Mesothelial cell of epicardium (in vitro differentiated cells): ENCODE results near the gene GOLGA2. TPM values are rescaled to one million over a fixed set of nuclear protein-coding genes. Genes with fewer than 3 reads are reported as not detected.

ENCODE experiments used
- DNase-seq, 2 experiments: peaks; one replicate each; pipeline ENCODE4 v3.0.0; 2021; ENCODE audit warnings: low spot score in 2 of 2; ENCODE audit not compliant: unreplicated experiment in 2 of 2
- H3K27ac Mint-ChIP-seq: 2 replicates; pipeline ENCODE4 v1.8.0; 2021; ENCODE audit warnings: mixed read lengths
- H3K27me3 Mint-ChIP-seq: 2 replicates; pipeline ENCODE4 v1.8.0; 2021; ENCODE audit warnings: low read depth, mixed read lengths
- H3K36me3 Mint-ChIP-seq: 2 replicates; pipeline ENCODE4 v1.8.0; 2021; ENCODE audit warnings: mixed read lengths
- H3K4me1 Mint-ChIP-seq: 2 replicates; pipeline ENCODE4 v1.8.0; 2021; ENCODE audit warnings: mixed read lengths
- H3K4me3 Mint-ChIP-seq: 2 replicates; pipeline ENCODE4 v1.8.0; 2021; ENCODE audit warnings: mild to moderate bottlenecking, moderate library complexity, mixed read lengths
- H3K9me3 Mint-ChIP-seq: 2 replicates; pipeline ENCODE4 v1.8.0; 2021; ENCODE audit warnings: mixed read lengths
- CTCF ChIP-seq: fragments of 200-600 bp; sonication (generic); IDR thresholded peaks from one replicate; pipeline ENCODE4 v1.5.0; 2021; ENCODE audit warnings: antibody characterized with exemption; ENCODE audit not compliant: unreplicated experiment
- total RNA-seq: library from RNA; stranded (reverse); gene quantifications from 3 replicates; pipeline ENCODE4 v1.2.1, GENCODE V29; 2021

The GOLGA2 gene
- total RNA-seq, 1 donor from 2014 or later: 195 TPM

DNA sequence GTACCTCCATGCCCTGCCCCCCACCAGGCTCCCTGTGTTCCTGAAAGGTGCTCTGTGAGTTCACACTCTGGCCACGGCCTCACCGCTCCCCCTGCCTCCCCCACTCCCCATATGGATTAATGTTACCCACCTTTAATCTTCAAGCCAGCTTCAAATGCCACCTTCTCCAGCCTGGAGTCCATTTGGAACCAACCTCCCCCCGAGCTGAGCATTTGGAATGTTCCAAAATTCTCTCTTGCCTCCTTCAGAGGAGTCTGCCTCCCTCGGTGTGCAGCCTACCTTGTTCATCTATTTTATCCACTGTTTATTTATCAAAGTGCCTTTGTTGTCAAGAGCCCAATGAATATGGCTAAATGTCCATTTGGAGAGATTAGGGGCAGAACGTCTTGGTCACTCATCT, 4.3 kb downstream of the GOLGA2 start:
- no peak for DNase-seq
- Mint-ChIP-seq H3K4me1 (peaks cover 15% of the 10 kb centered on the region), H3K9me3 (no peaks in the 10 kb centered on the region), H3K4me3 (no peak overlapping the region), H3K27me3 (no peaks in the 10 kb centered on the region), H3K36me3 (peaks cover 22% of the 10 kb centered on the region), H3K27ac (no peak overlapping the region)
- TF ChIP-seq CTCF: no peak

GRCh38 chr9:128271112-128271511, 4.7 kb downstream of the GOLGA2 start:
- H3K27ac Mint-ChIP-seq: no peak overlapping the region
- H3K4me1 Mint-ChIP-seq: peaks cover 15% of the 10 kb centered on the region
- H3K27me3 Mint-ChIP-seq: no peaks in the 10 kb centered on the region
- TF ChIP-seq CTCF: no peak
- DNase-seq: no peak
- H3K36me3 Mint-ChIP-seq: peaks cover 25% of the 10 kb centered on the region
- no peak overlapping the region for H3K4me3 Mint-ChIP-seq
- H3K9me3 Mint-ChIP-seq: no peaks in the 10 kb centered on the region

DNA sequence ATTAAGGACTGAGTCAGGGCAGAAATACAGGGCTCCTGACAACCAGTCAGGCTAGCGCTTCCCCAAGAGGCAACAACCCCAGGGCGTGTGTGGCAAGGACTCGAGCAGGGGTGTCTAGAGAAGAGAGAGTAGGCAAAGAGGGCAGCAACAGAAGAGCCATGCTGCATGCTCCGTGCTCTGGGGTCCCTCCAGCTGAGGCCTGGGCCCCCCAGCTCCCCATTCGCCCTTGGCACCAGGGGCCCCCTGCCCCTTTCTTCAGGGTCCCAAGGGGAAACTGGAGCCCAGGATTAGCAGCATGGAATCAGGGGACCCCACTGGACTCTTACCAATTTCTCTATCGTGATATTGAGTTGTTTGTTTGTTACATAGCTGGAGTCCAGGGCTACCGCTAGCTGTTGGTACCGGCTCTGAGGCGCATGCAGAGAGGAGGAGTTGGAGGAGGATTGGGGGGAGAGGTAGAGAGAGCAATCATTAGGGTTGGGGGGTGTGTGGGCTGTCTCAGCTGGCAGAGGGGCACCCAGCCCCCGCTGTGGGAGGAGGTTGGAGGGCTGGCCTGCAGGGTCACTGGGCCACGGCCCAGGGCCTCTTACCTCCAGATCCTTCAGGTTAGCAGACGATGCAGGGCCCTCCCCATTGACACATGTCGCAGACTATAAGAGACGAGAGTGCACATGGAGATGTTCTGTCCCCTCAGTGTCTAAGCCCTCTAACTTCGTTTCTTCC, 8.8 kb downstream of the GOLGA2 start:
- no peak for DNase-seq

DNA sequence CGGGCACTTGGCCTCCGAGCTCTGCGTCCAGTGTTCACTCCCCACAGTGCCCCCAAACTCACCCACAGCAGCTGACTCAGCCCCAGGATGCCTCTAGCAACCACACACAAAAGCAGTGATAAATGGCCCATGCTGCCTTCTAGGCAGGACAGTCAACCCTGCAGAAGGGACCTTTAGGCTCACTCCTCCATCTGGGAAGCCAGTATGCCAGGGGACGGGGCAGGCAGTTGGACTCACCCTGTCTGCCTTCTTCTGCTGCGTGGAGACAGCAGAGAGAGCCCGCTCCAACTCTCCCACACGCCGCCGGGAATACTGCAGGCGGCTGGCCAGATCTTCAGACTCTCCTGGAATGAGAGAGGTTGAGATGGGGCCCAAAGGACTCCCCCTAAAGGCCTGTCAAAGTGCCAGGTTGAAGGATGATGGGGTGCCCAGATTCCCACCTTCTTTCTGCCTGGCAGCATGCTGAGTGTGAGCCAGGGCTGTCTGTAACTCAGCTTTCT, 10.4 kb downstream of the GOLGA2 start:
- DNase-seq: no peak
- Mint-ChIP-seq H3K9me3 (no peaks in the 10 kb centered on the region), H3K27me3 (no peaks in the 10 kb centered on the region), H3K27ac (no peak overlapping the region), H3K36me3 (peaks cover 48% of the 10 kb centered on the region), H3K4me3 (no peak overlapping the region), H3K4me1 (no peaks in the 10 kb centered on the region)
- no peak for TF ChIP-seq CTCF

More for the DNA sequence above, 8.8 kb downstream of the GOLGA2 start:
- Mint-ChIP-seq H3K27ac (no peak overlapping the region), H3K36me3 (peaks cover 42% of the 10 kb centered on the region), H3K27me3 (no peaks in the 10 kb centered on the region), H3K9me3 (no peaks in the 10 kb centered on the region), H3K4me3 (no peak overlapping the region), H3K4me1 (no peaks in the 10 kb centered on the region)
- TF ChIP-seq CTCF: no peak

DNA sequence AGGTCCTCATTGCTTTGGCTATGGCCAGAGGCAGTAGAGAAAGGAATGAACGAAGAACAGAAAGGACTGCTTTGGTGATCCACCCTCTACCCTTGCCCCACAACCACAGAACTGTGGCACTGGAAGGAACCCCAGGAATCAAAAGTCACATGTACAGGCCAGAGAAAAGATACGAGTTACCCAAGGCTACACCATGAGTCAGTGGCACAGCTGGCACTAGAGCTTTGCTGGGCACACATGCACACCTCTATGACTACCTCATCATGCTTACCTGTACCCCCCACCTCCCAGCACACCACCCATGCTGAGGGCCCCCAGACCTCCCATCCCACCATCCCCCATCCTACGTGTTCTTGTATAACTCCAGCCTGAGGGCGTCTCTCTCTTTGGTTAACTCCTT, 13.1 kb downstream of the GOLGA2 start:
- no peak for DNase-seq
- Mint-ChIP-seq H3K27me3 (no peaks in the 10 kb centered on the region), H3K36me3 (peaks cover 52% of the 10 kb centered on the region), H3K4me3 (no peak overlapping the region), H3K4me1 (no peaks in the 10 kb centered on the region), H3K27ac (no peak overlapping the region), H3K9me3 (no peaks in the 10 kb centered on the region)
- no peak for TF ChIP-seq CTCF
